Keratinocyte (primary cell): ENCODE results near the gene AKT1.

Source experiments
- EZH2 ChIP-seq: IDR thresholded peaks from one replicate; pipeline ENCODE4 v1.6.1; 2012; ENCODE audit warnings: inconsistent platforms, mild to moderate bottlenecking, low read length, moderate library complexity
- TF ChIP-seq, protein P1 (sequence below), 3 experiments: IDR thresholded peaks in 1 of 3; conservative IDR thresholded peaks in 1 of 3; optimal IDR thresholded peaks in 1 of 3; 2 replicates in 2 of 3; 3 replicates in 1 of 3; pipeline versions ENCODE3 to v1.5.1; 2011; ENCODE audit warnings: low read length in 3 of 3, mild to moderate bottlenecking in 3 of 3, moderate library complexity in 2 of 3, control low read depth in 1 of 3, inconsistent platforms in 1 of 3; ENCODE audit not compliant: insufficient read depth in 2 of 3; ENCODE audit errors: extremely low read depth in 1 of 3

DNA sequence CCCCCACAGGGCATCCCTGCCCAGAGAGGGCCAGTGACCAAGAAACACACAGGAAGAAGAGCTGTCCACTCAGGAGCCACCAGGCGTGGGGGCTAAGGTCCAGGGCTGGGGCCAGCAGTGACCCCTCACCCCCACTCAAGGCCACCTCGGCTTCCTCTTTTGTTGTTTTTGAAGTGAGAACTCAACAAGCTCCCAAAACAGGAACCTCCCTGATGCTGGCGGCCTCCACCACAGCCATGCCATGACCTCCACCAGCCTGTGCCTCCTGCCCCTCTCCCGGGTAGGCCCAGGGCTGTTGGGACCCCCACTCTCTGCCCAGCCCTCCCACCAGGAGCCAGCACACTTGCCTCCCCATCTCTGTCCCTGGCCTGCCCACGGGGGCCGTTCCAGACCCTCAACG is 7.8 kb downstream of the AKT1 start:
- TF ChIP-seq, protein P1, sequence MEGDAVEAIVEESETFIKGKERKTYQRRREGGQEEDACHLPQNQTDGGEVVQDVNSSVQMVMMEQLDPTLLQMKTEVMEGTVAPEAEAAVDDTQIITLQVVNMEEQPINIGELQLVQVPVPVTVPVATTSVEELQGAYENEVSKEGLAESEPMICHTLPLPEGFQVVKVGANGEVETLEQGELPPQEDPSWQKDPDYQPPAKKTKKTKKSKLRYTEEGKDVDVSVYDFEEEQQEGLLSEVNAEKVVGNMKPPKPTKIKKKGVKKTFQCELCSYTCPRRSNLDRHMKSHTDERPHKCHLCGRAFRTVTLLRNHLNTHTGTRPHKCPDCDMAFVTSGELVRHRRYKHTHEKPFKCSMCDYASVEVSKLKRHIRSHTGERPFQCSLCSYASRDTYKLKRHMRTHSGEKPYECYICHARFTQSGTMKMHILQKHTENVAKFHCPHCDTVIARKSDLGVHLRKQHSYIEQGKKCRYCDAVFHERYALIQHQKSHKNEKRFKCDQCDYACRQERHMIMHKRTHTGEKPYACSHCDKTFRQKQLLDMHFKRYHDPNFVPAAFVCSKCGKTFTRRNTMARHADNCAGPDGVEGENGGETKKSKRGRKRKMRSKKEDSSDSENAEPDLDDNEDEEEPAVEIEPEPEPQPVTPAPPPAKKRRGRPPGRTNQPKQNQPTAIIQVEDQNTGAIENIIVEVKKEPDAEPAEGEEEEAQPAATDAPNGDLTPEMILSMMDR (optimal IDR thresholded peaks at IDR 0.05 in 1 of 3, IDR thresholded peaks at IDR 0.05 in 1 of 3, conservative IDR thresholded peaks at IDR 0.05 in 1 of 3; ENCODE audit: extremely low read depth in 1 of 3, insufficient read depth in 2 of 3, low read length in 3 of 3), result no peak
- TF ChIP-seq EZH2, result no peak
